Measurements from ENCODE around the gene PGAM2. TPM values are rescaled to one million over a fixed set of nuclear protein-coding genes. Genes with fewer than 3 reads are reported as not detected.

PGAM2 gene
- total RNA-seq, 1 donor from 2014 or later = 671 TPM

- intact Hi-C loops (cut with micrococcal nuclease) = no loop called here
- Histone ChIP-seq H3K4me3 (peak overlapping the region; percentile 74), H3K27ac (replicated peaks) (peak overlapping the region; percentile 89), H3K9me3 (replicated peaks) (no peaks in the 10 kb centered on the region), H3K36me3 (peaks cover 10% of the 10 kb centered on the region), H3K27me3 (ENCODE audit: low read depth) (no peaks in the 10 kb centered on the region), H3K4me1 (peaks cover 74% of the 10 kb centered on the region)
- no peak for DNase-seq
- no peak for TF ChIP-seq CTCF (IDR thresholded peaks at IDR 0.05; ENCODE audit: borderline replicate concordance)
Measured at GRCh38 chr7:44066111-44066460, 719 bp upstream of the PGAM2 start.

GRCh38 chr7:44064791-44065430, 456 bp downstream of the PGAM2 start:
- Histone ChIP-seq H3K4me1 (peaks cover 81% of the 10 kb centered on the region), H3K9me3 (replicated peaks) (no peaks in the 10 kb centered on the region), H3K36me3 (peaks cover 21% of the 10 kb centered on the region), H3K27me3 (ENCODE audit: low read depth) (no peaks in the 10 kb centered on the region), H3K4me3 (peak overlapping the region; percentile 74), H3K27ac (replicated peaks) (peak overlapping the region; percentile 89)
- no peak for TF ChIP-seq CTCF (IDR thresholded peaks at IDR 0.05; ENCODE audit: borderline replicate concordance)
- intact Hi-C loops (cut with micrococcal nuclease) = no loop called here
- no peak for DNase-seq

- intact Hi-C loops (cut with micrococcal nuclease) = no loop called here
- Histone ChIP-seq H3K4me3 (peak overlapping the region; percentile 74), H3K27ac (replicated peaks) (peak overlapping the region; percentile 89), H3K27me3 (ENCODE audit: low read depth) (no peaks in the 10 kb centered on the region), H3K36me3 (peaks cover 29% of the 10 kb centered on the region), H3K4me1 (peaks cover 89% of the 10 kb centered on the region), H3K9me3 (replicated peaks) (no peaks in the 10 kb centered on the region)
- TF ChIP-seq CTCF (IDR thresholded peaks at IDR 0.05; ENCODE audit: borderline replicate concordance) = no peak
- peak; percentile 16 for DNase-seq
Measured at GRCh38 chr7:44063894-44064651, 1.3 kb downstream of the PGAM2 start.

DNA sequence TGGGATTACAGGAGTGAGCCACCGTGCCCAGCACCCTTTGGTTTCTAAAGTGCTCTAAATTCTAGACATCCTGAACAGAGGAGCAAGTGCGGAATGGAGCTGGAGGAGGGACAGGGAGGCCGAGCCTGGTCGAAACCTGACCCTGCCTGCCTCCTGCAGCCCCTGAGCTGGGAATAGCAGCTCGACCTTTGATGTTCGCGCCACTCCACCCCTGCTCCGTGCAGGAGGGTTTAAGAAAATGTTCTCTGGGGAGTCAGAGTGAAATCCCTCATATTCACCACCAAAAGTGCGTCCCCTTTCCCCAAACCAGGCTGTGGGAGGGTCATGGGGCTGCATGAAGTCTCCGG, 1.8 kb downstream of the PGAM2 start:
- H3K27me3 ChIP-seq (ENCODE audit: low read depth) = no peaks in the 10 kb centered on the region
- peaks cover 91% of the 10 kb centered on the region for H3K4me1 ChIP-seq
- H3K9me3 ChIP-seq (replicated peaks) = no peaks in the 10 kb centered on the region
- intact Hi-C loops (cut with micrococcal nuclease) = no loop called here
- H3K36me3 ChIP-seq = peaks cover 35% of the 10 kb centered on the region
- peak overlapping the region; percentile 89 for H3K27ac ChIP-seq (replicated peaks)
- TF ChIP-seq CTCF (IDR thresholded peaks at IDR 0.05; ENCODE audit: borderline replicate concordance) = no peak
- no peak for DNase-seq
- peak overlapping the region; percentile 74 for H3K4me3 ChIP-seq

GRCh38 chr7:44062903-44063295, 2.5 kb downstream of the PGAM2 start:
- peak; percentile 23 for DNase-seq
- TF ChIP-seq CTCF (IDR thresholded peaks at IDR 0.05; ENCODE audit: borderline replicate concordance) = no peak
- peak overlapping the region; percentile 74 for H3K4me3 ChIP-seq
- H3K27ac ChIP-seq (replicated peaks) = peak overlapping the region; percentile 89
- peaks cover 41% of the 10 kb centered on the region for H3K36me3 ChIP-seq
- no peaks in the 10 kb centered on the region for H3K27me3 ChIP-seq (ENCODE audit: low read depth)
- intact Hi-C loops (cut with micrococcal nuclease) = no loop called here
- H3K4me1 ChIP-seq = peaks cover 86% of the 10 kb centered on the region
- H3K9me3 ChIP-seq (replicated peaks) = no peaks in the 10 kb centered on the region

Measured in left ventricle myocardium inferior (tissue), 1 donor.